ENCODE measurements around the gene ZNF333. TPM values are rescaled to one million over a fixed set of nuclear protein-coding genes. Genes with fewer than 3 reads are reported as not detected.

The ZNF333 gene
- total and polyA plus RNA-seq, 2 of the 4 experiments (the other 2 are of a cell fraction) = 9.8 to 15.1 TPM

DNA sequence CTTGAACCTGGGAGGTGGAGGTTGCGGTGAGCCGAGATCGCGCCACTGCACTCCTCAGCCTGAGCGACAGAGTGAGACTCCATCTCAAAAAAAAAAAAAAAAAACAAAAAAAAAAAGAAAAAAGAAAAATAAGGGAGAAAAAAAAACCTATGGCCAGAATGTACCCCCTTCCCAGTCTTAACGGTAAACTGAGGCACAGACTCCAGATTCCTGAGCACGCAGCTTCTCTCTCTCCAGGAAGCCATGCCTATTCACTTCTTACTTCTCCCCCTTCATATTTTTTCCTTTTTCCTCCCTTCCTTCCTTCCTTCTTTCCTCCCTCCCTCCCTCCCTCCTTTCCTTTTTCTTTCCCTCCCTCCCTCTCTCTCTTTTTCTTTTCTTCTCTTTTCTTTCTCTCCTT, 83.1 kb downstream of the ZNF333 start:
- Histone ChIP-seq H3K9me3 (ENCODE audit: control insufficient read depth, insufficient read depth, low read length) (peaks cover 11% of the 10 kb centered on the region), H3K14ac (replicated peaks; ENCODE audit: low read depth, low read length) (no peak overlapping the region), H3K9ac (ENCODE audit: low read depth, low read length) (no peak overlapping the region), H4K20me1 (ENCODE audit: insufficient read depth, low read length) (no peaks in the 10 kb centered on the region), H2AK9ac (replicated peaks; ENCODE audit: low read depth, low read length, poor library complexity) (no peak overlapping the region), H3K79me1 (ENCODE audit: low read depth in 1 of 2, low read length in 2 of 2) (no peaks in the 10 kb centered on the region), H3K36me3 (ENCODE audit: control insufficient read depth, insufficient read depth, low read length) (no peaks in the 10 kb centered on the region), H2BK15ac (ENCODE audit: low read depth, low read length) (no peak overlapping the region), H2BK5ac (ENCODE audit: low read depth, low read length, poor library complexity, severe bottlenecking) (no peak overlapping the region), H3K4me1 (ENCODE audit: control insufficient read depth, insufficient read depth, low read length) (no peaks in the 10 kb centered on the region), H3K9me1 (ENCODE audit: insufficient read depth, low read length) (no peaks in the 10 kb centered on the region), H2AFZ (replicated peaks; ENCODE audit: low read length, poor library complexity) (no peak overlapping the region), H2AK5ac (ENCODE audit: low read depth, low read length) (no peak overlapping the region), H3K27me3 (ENCODE audit: control insufficient read depth, insufficient read depth, low read length) (no peaks in the 10 kb centered on the region), H3K27ac (ENCODE audit: insufficient read depth, low read length) (no peak overlapping the region), H3K18ac (ENCODE audit: low read depth, low read length) (no peak overlapping the region), H2BK120ac (ENCODE audit: low read depth, low read length) (no peak overlapping the region), H3K4me3 (ENCODE audit: insufficient read depth, low read depth, low read length) (no peak overlapping the region), H4K5ac (ENCODE audit: low read depth, low read length) (no peak overlapping the region), H3K23ac (ENCODE audit: low read depth, low read length) (no peak overlapping the region), H3K56ac (ENCODE audit: extremely low read depth, insufficient read depth, low read length) (no peak overlapping the region), H4K91ac (ENCODE audit: insufficient read depth, low read depth, low read length) (no peak overlapping the region), H4K8ac (ENCODE audit: low read depth in 2 of 2, low read length in 2 of 2) (no peak overlapping the region), H2BK20ac (ENCODE audit: low read depth, low read length) (no peak overlapping the region), H3K4ac (ENCODE audit: low read depth, low read length) (no peak overlapping the region), H3K4me2 (ENCODE audit: low read depth, low read length) (no peak overlapping the region)
- intact Hi-C loops (cut with micrococcal nuclease) (no loop called here), dilution Hi-C loops (cut with HindIII; ENCODE audit: low sequenced_read_pairs, unreplicated experiment) (no loop called here), in situ Hi-C loops (cut with MboI; ENCODE audit: low sequenced_read_pairs) (no loop called here)
- ChIA-PET CTCF (no interaction called here), POLR2A (ENCODE audit: unreplicated experiment) (no interaction called here)
- BruUV-seq (replicated peaks) = no TSS peak
- ATAC-seq (ENCODE audit: low read depth) (no peak), DNase-seq (no peak)
- 63% methylated on average over 2 of the region's 7 CpGs; no CpG with 5 or more reads in 1 of the 2 experiments for WGBS, 2 experiments (ENCODE audit: extremely low coverage in 2 of 2, insufficient read length in 1 of 2)
- TF ChIP-seq CEBPB (IDR thresholded peaks at IDR 0.05; ENCODE audit: low read depth, low read length) = no peak
- TF ChIP-seq RFX5 (IDR thresholded peaks at IDR 0.05; ENCODE audit: low read depth, low read length) = no peak
- TF ChIP-seq USF2 (IDR thresholded peaks at IDR 0.05; ENCODE audit: low read depth, low read length) = no peak
- TF ChIP-seq SMC3 (IDR thresholded peaks at IDR 0.05; ENCODE audit: low read depth, low read length) = no peak
- no peak for TF ChIP-seq FOS (IDR thresholded peaks at IDR 0.05; ENCODE audit: low read depth, low read length)
- TF ChIP-seq, protein P1, sequence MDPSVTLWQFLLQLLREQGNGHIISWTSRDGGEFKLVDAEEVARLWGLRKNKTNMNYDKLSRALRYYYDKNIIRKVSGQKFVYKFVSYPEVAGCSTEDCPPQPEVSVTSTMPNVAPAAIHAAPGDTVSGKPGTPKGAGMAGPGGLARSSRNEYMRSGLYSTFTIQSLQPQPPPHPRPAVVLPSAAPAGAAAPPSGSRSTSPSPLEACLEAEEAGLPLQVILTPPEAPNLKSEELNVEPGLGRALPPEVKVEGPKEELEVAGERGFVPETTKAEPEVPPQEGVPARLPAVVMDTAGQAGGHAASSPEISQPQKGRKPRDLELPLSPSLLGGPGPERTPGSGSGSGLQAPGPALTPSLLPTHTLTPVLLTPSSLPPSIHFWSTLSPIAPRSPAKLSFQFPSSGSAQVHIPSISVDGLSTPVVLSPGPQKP (IDR thresholded peaks at IDR 0.05; ENCODE audit: borderline replicate concordance, low read depth, low read length) = no peak
- no peak for TF ChIP-seq BHLHE40 (IDR thresholded peaks at IDR 0.05; ENCODE audit: low read depth, low read length)
- TF ChIP-seq MXI1 (IDR thresholded peaks at IDR 0.05; ENCODE audit: borderline replicate concordance, low read depth, low read length) = no peak
- TF ChIP-seq CHD1 (IDR thresholded peaks at IDR 0.05; ENCODE audit: low read depth, low read length) = no peak
- no peak for TF ChIP-seq RCOR1 (IDR thresholded peaks at IDR 0.05; ENCODE audit: insufficient replicate concordance, low read length)
- TF ChIP-seq RAD21 (IDR thresholded peaks at IDR 0.05; ENCODE audit: low read length) = no peak
- TF ChIP-seq CTCF (conservative IDR thresholded peaks at IDR 0.05; ENCODE audit: low read depth, low read length) = no peak
- no peak for TF ChIP-seq NFE2L2 (IDR thresholded peaks at IDR 0.05; ENCODE audit: low read depth, low read length)
- no peak for TF ChIP-seq MAFK (IDR thresholded peaks at IDR 0.05; ENCODE audit: low read depth, low read length)
- TF ChIP-seq MAZ (IDR thresholded peaks at IDR 0.05; ENCODE audit: borderline replicate concordance, low read depth, low read length) = no peak
- no peak for TF ChIP-seq POLR2A (IDR thresholded peaks at IDR 0.05; ENCODE audit: low read depth, low read length)

Measured in IMR-90 (cell line).